SU-DHL-6 (cell line): ENCODE measurements around the gene CCDC88A.

Experiments
- CTCF ChIP-seq: fragments of 200-600 bp; sonication (generic); IDR thresholded peaks from one replicate; pipeline ENCODE4 v1.5.1; 2017; ENCODE audit warnings: antibody characterized with exemption, mild to moderate bottlenecking, low read length, moderate library complexity; ENCODE audit not compliant: insufficient read depth, poor library complexity, severe bottlenecking
- EZH2phosphoT487 ChIP-seq: fragments of 200-600 bp; sonication (generic), shearing (Covaris generic); conservative IDR thresholded peaks from 2 replicates; pipeline ENCODE4 v1.6.1; 2018; ENCODE audit warnings: mild to moderate bottlenecking, antibody characterized with exemption, low read length, moderate library complexity, mixed read lengths

- TF ChIP-seq CTCF, result no peak
- TF ChIP-seq EZH2phosphoT487, result no peak
Observed at GRCh38 chr2:55399815-55400214, 19.8 kb downstream of the CCDC88A start.
